Hepatocyte (in vitro differentiated cells): ENCODE measurements around the gene CCDC138. TPM values are rescaled to one million over a fixed set of nuclear protein-coding genes. Genes with fewer than 3 reads are reported as not detected.

ENCODE experiments used
- DNase-seq: peaks from one replicate; pipeline ENCODE4 v3.0.0-alpha.2; 2016; ENCODE audit warnings: low spot score
- H2AFZ ChIP-seq: fragments of 200-600 bp; sonication (generic); 2 replicates; pipeline ENCODE4 v1.6.0; 2016; ENCODE audit warnings: antibody characterized with exemption, mild to moderate bottlenecking
- H3K27ac ChIP-seq: fragments of 200-600 bp; sonication (generic); 2 replicates; pipeline ENCODE4 v1.5.1; 2016; ENCODE audit warnings: mild to moderate bottlenecking
- H3K27me3 ChIP-seq: fragments of 200-600 bp; sonication (generic); 2 replicates; pipeline ENCODE4 v1.6.1; 2016
- H3K36me3 ChIP-seq: fragments of 200-600 bp; sonication (generic); replicated peaks from 2 replicates; pipeline ENCODE4 v1.5.1; 2016; ENCODE audit warnings: low read depth; ENCODE audit not compliant: insufficient read depth
- H3K4me1 ChIP-seq: fragments of 200-600 bp; sonication (generic); 2 replicates; pipeline ENCODE4 v1.5.1; 2016; ENCODE audit warnings: mild to moderate bottlenecking, moderate library complexity; ENCODE audit not compliant: insufficient read depth
- H3K4me2 ChIP-seq: fragments of 200-600 bp; sonication (generic); 2 replicates; pipeline ENCODE4 v1.6.0; 2016
- H3K4me3 ChIP-seq: fragments of 200-600 bp; sonication (generic); 2 replicates; pipeline ENCODE4 v1.5.1; 2016; ENCODE audit warnings: mild to moderate bottlenecking
- H3K79me2 ChIP-seq: fragments of 200-600 bp; sonication (generic); 2 replicates; pipeline ENCODE4 v1.6.0; 2017; ENCODE audit warnings: mild to moderate bottlenecking
- H3K9me2 ChIP-seq: fragments of 200-600 bp; sonication (generic); replicated peaks from 2 replicates; pipeline ENCODE4 v1.6.0; 2017; ENCODE audit warnings: mild to moderate bottlenecking; ENCODE audit not compliant: insufficient read depth
- H3K9me3 ChIP-seq: fragments of 200-600 bp; sonication (generic); 2 replicates; pipeline ENCODE4 v1.5.1; 2016; ENCODE audit warnings: low read depth, mild to moderate bottlenecking
- H4K20me1 ChIP-seq: fragments of 200-600 bp; sonication (generic); 2 replicates; pipeline ENCODE4 v1.6.0; 2016; ENCODE audit warnings: mild to moderate bottlenecking; ENCODE audit not compliant: insufficient read depth, poor library complexity, severe bottlenecking
- CTCF ChIP-seq: fragments of 200-600 bp; sonication (generic); IDR thresholded peaks from 2 replicates; pipeline ENCODE4 v1.5.1; 2016; ENCODE audit warnings: antibody characterized with exemption, mild to moderate bottlenecking; ENCODE audit not compliant: poor library complexity
- EZH2 ChIP-seq: fragments of 200-600 bp; sonication (generic); IDR thresholded peaks from 2 replicates; pipeline ENCODE4 v1.6.1; 2016; ENCODE audit warnings: antibody characterized with exemption, mild to moderate bottlenecking, borderline replicate concordance
- EZH2phosphoT487 ChIP-seq: fragments of 200-600 bp; sonication (generic); IDR thresholded peaks from one replicate; pipeline ENCODE4 v1.6.1; 2018; ENCODE audit warnings: antibody characterized with exemption, mild to moderate bottlenecking, low read depth, moderate library complexity; ENCODE audit not compliant: unreplicated experiment, severe bottlenecking
- WGBS: methylation state at CpG from one replicate; pipeline ENCODE4 v1.1.6; 2016; ENCODE audit warnings: low lambda C conversion rate; ENCODE audit errors: missing lambda C conversion rate; 5-methylcytosine and 5-hydroxymethylcytosine counted together
- polyA plus RNA-seq: library from polyadenylated mRNA; unstranded; fragments of >200 nt; fragmentation: Nextera tagmentation; extraction: Ambion mirVana; gene quantifications from 2 replicates; pipeline ENCODE4 v1.2.1, GENCODE V29; 2016
- total RNA-seq: library from RNA; depleted of rRNA; stranded (reverse); fragments of >200 nt; gene quantifications from 2 replicates; pipeline ENCODE4 v1.2.3, GENCODE V29; 2014

Gene CCDC138
- total and polyA plus RNA-seq, 2 experiments from 2014 or later: 2.7 to 6.6 TPM

DNA sequence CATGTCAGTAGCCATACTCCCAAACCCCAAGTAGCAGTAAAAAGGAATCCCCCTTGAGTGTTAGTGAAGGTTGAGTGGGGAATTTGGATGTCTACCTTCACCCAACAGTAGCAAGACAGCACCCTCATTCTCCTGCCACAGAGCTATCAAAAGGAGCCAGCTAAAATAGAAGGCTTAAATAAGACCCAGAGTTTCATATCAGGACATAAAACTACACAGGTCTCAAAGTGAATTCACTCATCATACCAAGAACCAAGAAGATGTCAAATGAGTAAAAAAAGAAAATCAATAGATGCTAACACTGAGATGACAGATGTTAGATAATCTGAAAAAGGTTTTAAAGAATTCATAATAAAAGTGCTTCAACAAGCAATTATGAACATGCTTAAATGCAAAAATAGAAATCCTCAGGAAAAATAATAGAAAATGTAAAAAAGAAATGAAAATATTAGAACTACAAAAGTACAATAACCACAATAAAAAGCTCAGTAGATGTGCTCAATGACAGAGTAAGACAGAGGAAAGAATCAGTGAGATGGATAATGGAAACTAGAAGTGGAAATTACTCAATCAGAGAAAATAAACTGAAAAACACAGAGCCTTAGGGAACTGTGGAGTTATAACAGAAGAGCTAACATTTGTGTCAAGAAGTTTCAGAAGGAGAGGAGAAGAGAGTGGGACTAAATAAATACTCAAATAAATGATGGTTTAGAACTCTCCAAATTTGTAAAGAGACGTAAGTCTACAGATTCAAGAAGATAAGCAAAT lies 111.9 kb downstream of the CCDC138 start:
- no peaks in the 10 kb centered on the region for H3K79me2 ChIP-seq
- no peaks in the 10 kb centered on the region for H3K4me1 ChIP-seq
- H3K4me2 ChIP-seq: no peak overlapping the region
- H3K27me3 ChIP-seq: no peaks in the 10 kb centered on the region
- TF ChIP-seq EZH2 (no peak), CTCF (no peak), EZH2phosphoT487 (no peak)
- no peaks in the 10 kb centered on the region for H4K20me1 ChIP-seq
- no peak overlapping the region for H3K4me3 ChIP-seq
- DNase-seq: no peak
- no peaks in the 10 kb centered on the region for H3K9me3 ChIP-seq
- H3K9me2 ChIP-seq: no peaks in the 10 kb centered on the region
- H3K36me3 ChIP-seq: no peaks in the 10 kb centered on the region
- H2AFZ ChIP-seq: no peak overlapping the region
- WGBS: 84% methylated on average over 1 of the region's 1 CpG
- no peak overlapping the region for H3K27ac ChIP-seq

GRCh38 chr2:108904680-108905079 lies 118.1 kb downstream of the CCDC138 start:
- no peak overlapping the region for H2AFZ ChIP-seq
- H3K27me3 ChIP-seq: no peaks in the 10 kb centered on the region
- H3K79me2 ChIP-seq: no peaks in the 10 kb centered on the region
- no peaks in the 10 kb centered on the region for H3K9me2 ChIP-seq
- WGBS: 77% methylated on average over 3 of the region's 3 CpGs
- H3K4me3 ChIP-seq: no peak overlapping the region
- no peak overlapping the region for H3K4me2 ChIP-seq
- TF ChIP-seq EZH2phosphoT487 (no peak), EZH2 (no peak)
- H3K4me1 ChIP-seq: no peaks in the 10 kb centered on the region
- no peaks in the 10 kb centered on the region for H3K9me3 ChIP-seq
- DNase-seq: no peak
- H4K20me1 ChIP-seq: no peaks in the 10 kb centered on the region
- no peak overlapping the region for H3K27ac ChIP-seq
- H3K36me3 ChIP-seq: no peaks in the 10 kb centered on the region

DNA sequence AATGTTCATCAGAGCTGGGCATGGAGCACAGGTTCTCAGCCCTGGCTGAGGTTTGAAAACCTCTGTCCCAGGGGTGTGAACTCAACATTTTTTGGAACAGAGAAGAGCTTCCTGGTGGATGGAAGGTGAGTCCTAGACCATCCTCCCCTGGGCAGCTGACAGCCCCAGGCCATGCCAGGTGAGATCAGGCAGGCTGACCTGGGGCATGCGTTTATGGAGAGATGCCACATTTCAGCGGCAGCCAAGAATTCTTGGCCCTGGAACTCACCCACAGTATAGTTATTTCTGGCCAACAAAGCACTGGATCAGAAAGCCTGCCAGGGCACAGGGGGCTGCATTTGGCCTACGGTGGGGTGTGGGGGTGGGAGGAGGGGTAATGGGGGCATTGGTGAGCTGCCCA lies 118.6 kb downstream of the CCDC138 start:
- H3K27ac ChIP-seq: no peak overlapping the region
- H3K27me3 ChIP-seq: no peaks in the 10 kb centered on the region
- no peaks in the 10 kb centered on the region for H3K4me1 ChIP-seq
- no peaks in the 10 kb centered on the region for H3K9me3 ChIP-seq
- no peaks in the 10 kb centered on the region for H4K20me1 ChIP-seq
- H3K79me2 ChIP-seq: no peaks in the 10 kb centered on the region
- 87% methylated on average over 3 of the region's 3 CpGs for WGBS
- TF ChIP-seq EZH2phosphoT487 (no peak), EZH2 (no peak), CTCF (no peak)
- no peak overlapping the region for H3K4me2 ChIP-seq
- no peak overlapping the region for H2AFZ ChIP-seq
- H3K36me3 ChIP-seq: no peaks in the 10 kb centered on the region
- no peak for DNase-seq
- H3K9me2 ChIP-seq: no peaks in the 10 kb centered on the region
- no peak overlapping the region for H3K4me3 ChIP-seq

- 89% methylated on average over 13 of the region's 13 CpGs for WGBS
- H3K4me1 ChIP-seq: no peaks in the 10 kb centered on the region
- H3K27ac ChIP-seq: no peak overlapping the region
- H3K4me3 ChIP-seq: no peak overlapping the region
- H4K20me1 ChIP-seq: no peaks in the 10 kb centered on the region
- no peak overlapping the region for H3K4me2 ChIP-seq
- DNase-seq: no peak
- H3K79me2 ChIP-seq: no peaks in the 10 kb centered on the region
- no peak overlapping the region for H2AFZ ChIP-seq
- TF ChIP-seq EZH2 (no peak), EZH2phosphoT487 (no peak), CTCF (no peak)
- no peaks in the 10 kb centered on the region for H3K27me3 ChIP-seq
- H3K9me2 ChIP-seq: no peaks in the 10 kb centered on the region
- no peaks in the 10 kb centered on the region for H3K36me3 ChIP-seq
- no peaks in the 10 kb centered on the region for H3K9me3 ChIP-seq
Observed at GRCh38 chr2:108905906-108906305, 119.3 kb downstream of the CCDC138 start.
